Neural cell (in vitro differentiated cells): Measurements from ENCODE around the gene RAD23B.

Experiments
- EP300 ChIP-seq: fragments of 450-650 bp; conservative IDR thresholded peaks from 2 replicates; pipeline ENCODE4 v1.6.1; 2014; ENCODE audit warnings: antibody characterized with exemption, mild to moderate bottlenecking, moderate library complexity; ENCODE audit not compliant: poor library complexity, severe bottlenecking
- EZH2 ChIP-seq: fragments of 200-600, 300-800 bp; shearing (Covaris generic), sonication (generic); IDR thresholded peaks from 2 replicates; pipeline ENCODE4 v1.6.1; 2014; ENCODE audit warnings: antibody characterized with exemption, low read length, borderline replicate concordance, mild to moderate bottlenecking; ENCODE audit not compliant: insufficient read depth, poor library complexity, severe bottlenecking
- MXI1 ChIP-seq: fragments of 450-650 bp; conservative IDR thresholded peaks from 2 replicates; pipeline ENCODE4 v1.6.1; 2014; ENCODE audit warnings: antibody characterized with exemption, mild to moderate bottlenecking; ENCODE audit not compliant: poor library complexity, severe bottlenecking
- POLR2AphosphoS5 ChIP-seq: IDR thresholded peaks from 2 replicates; pipeline ENCODE4 v1.6.1; 2012
- RAD21 ChIP-seq: fragments of 450-650 bp; conservative IDR thresholded peaks from 2 replicates; pipeline ENCODE4 v1.6.1; 2014; ENCODE audit warnings: antibody characterized with exemption, mild to moderate bottlenecking, moderate library complexity
- SMC3 ChIP-seq: fragments of 450-650 bp; conservative IDR thresholded peaks from 2 replicates; pipeline ENCODE4 v1.6.1; 2014; ENCODE audit warnings: antibody characterized with exemption, mild to moderate bottlenecking, moderate library complexity; ENCODE audit not compliant: poor library complexity
- TAF1 ChIP-seq: IDR thresholded peaks from 2 replicates; pipeline ENCODE4 v1.6.1; 2012; ENCODE audit warnings: low read depth
- TF ChIP-seq, protein P1 (sequence below): fragments of 450-650 bp; IDR thresholded peaks from 2 replicates; pipeline ENCODE4 v1.5.1; 2014; ENCODE audit warnings: antibody characterized with exemption, mild to moderate bottlenecking, moderate library complexity; ENCODE audit not compliant: poor library complexity, severe bottlenecking
- TF ChIP-seq, protein P2 (sequence below): IDR thresholded peaks from 2 replicates; pipeline ENCODE4 v1.6.1; 2012; ENCODE audit warnings: borderline replicate concordance

GRCh38 chr9:107360098-107360497 is 77.0 kb downstream of the RAD23B start:
- TF ChIP-seq, protein P1, sequence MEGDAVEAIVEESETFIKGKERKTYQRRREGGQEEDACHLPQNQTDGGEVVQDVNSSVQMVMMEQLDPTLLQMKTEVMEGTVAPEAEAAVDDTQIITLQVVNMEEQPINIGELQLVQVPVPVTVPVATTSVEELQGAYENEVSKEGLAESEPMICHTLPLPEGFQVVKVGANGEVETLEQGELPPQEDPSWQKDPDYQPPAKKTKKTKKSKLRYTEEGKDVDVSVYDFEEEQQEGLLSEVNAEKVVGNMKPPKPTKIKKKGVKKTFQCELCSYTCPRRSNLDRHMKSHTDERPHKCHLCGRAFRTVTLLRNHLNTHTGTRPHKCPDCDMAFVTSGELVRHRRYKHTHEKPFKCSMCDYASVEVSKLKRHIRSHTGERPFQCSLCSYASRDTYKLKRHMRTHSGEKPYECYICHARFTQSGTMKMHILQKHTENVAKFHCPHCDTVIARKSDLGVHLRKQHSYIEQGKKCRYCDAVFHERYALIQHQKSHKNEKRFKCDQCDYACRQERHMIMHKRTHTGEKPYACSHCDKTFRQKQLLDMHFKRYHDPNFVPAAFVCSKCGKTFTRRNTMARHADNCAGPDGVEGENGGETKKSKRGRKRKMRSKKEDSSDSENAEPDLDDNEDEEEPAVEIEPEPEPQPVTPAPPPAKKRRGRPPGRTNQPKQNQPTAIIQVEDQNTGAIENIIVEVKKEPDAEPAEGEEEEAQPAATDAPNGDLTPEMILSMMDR: no peak
- TF ChIP-seq POLR2AphosphoS5: no peak
- TF ChIP-seq RAD21: no peak
- no peak for TF ChIP-seq TAF1
- TF ChIP-seq EZH2: no peak
- no peak for TF ChIP-seq EP300
- TF ChIP-seq, protein P2, sequence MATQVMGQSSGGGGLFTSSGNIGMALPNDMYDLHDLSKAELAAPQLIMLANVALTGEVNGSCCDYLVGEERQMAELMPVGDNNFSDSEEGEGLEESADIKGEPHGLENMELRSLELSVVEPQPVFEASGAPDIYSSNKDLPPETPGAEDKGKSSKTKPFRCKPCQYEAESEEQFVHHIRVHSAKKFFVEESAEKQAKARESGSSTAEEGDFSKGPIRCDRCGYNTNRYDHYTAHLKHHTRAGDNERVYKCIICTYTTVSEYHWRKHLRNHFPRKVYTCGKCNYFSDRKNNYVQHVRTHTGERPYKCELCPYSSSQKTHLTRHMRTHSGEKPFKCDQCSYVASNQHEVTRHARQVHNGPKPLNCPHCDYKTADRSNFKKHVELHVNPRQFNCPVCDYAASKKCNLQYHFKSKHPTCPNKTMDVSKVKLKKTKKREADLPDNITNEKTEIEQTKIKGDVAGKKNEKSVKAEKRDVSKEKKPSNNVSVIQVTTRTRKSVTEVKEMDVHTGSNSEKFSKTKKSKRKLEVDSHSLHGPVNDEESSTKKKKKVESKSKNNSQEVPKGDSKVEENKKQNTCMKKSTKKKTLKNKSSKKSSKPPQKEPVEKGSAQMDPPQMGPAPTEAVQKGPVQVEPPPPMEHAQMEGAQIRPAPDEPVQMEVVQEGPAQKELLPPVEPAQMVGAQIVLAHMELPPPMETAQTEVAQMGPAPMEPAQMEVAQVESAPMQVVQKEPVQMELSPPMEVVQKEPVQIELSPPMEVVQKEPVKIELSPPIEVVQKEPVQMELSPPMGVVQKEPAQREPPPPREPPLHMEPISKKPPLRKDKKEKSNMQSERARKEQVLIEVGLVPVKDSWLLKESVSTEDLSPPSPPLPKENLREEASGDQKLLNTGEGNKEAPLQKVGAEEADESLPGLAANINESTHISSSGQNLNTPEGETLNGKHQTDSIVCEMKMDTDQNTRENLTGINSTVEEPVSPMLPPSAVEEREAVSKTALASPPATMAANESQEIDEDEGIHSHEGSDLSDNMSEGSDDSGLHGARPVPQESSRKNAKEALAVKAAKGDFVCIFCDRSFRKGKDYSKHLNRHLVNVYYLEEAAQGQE: no peak
- TF ChIP-seq SMC3: no peak
- TF ChIP-seq MXI1: no peak
